NCI-H1417 (cell line): ENCODE data around the gene TMLHE.
"Not testable (repeated sequence)": the region's sequence is repeated elsewhere in the genome, so short reads cannot be mapped to it uniquely, and the experiment has no call there.

ENCODE experiments used
- DNase-seq, 3 experiments: peaks; one replicate each; lab custom pipeline; 2025; lab: John Stamatoyannopoulos, UW

Gene TMLHE

DNA sequence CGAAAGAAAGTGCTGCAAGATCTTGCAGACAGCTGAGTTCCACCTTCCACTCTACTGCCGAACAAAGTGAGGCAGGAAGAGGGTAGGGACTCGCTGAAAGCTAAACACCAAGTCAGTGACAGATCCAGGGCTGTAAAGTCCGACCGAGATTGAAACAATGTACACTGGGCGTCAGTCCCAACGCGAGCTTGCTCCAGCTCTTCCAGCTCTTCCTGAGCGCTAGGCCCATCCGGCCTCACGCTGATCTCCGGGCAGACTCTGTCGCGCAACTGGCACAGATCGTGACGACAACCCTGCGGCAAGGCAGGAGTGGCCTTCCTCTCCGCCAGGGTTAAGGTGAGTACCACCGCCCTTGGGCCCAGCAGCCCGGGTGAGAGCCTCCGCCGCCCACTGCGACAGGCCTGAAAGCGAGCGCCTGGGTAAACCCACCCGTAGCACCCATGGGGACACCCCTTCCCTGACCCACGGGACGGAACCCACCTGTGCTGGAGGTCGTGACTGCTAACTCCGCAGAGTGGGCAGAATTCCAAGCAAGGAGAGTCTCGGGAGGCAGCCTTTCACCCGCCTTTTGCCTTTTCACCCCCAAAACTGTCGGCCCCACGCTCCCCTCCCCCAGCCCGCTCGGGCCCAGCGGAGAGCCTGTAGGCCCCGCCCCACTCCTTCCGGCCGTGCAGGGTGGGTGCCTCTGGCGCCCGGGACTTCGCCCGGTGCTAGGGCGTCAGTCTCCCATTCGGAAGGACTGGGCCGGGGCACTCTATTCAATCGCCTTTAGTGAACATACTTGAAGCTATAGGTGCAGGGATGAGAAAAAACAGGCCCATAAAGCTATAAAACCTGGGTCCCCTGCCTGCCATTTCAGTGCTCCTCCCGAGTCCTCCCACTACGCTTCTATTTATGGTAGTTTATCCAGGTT, at the start of gene TMLHE, which contains the start of gene SPRY3:
TMLHE (minus strand) TSS at position 641 of the 913 bp plus-strand sequence. CDS start 67,676 bp downstream, outside the sequence.
SPRY3 (plus strand) TSS at position 275 of the 913 bp plus-strand sequence.
- DNase-seq = peak; percentile 3 to 81 (median 78)

- DNase-seq = no peak
Observed at GRCh38 chrX:155662282-155662681, 49.5 kb upstream of the TMLHE start.

- DNase-seq = no peak
Observed at GRCh38 chrX:155645180-155645579, 32.4 kb upstream of the TMLHE start.

DNA sequence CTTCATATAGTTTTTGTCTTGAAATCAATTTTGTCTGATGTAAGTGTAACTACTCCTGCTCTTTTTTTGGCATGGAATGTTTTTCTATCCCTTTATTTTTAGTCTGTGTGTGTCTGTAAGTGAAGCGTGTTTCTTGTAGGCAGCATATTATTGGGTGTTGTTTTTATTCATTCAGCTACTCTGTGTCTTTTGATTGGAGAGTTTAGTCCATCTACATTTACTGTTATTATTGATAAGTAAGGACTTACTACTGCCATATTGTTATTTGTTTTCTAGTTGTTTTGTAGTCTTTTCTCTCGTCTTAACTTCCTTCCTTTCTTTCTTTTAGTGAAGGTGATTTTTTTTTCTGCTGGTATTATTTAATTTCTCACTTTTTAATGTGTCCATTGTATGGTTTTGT, 30.5 kb upstream of the TMLHE start:
- no peak for DNase-seq

- not testable (repeated sequence) for DNase-seq
Observed at GRCh38 chrX:155641371-155641770, 28.6 kb upstream of the TMLHE start.

DNA sequence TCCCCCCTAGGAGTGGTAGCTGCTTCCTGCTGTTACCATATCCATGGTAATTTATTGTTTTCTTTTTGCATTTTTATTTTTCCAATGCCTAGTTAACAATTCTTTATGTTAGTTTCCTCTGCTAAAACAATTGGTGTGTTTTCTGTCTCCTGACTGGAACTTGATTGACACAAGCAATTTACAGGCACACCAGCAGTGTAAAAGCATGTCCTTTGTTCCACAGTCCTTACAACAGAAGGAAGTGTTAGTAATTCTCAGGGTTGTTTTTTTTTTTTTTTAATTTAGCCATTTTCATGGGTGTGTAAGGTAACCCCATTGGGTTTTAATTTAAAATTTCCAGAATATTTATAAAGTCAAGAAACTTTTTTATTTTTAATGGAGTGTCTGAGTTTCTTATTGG, 25.0 kb upstream of the TMLHE start:
- DNase-seq = no peak

DNA sequence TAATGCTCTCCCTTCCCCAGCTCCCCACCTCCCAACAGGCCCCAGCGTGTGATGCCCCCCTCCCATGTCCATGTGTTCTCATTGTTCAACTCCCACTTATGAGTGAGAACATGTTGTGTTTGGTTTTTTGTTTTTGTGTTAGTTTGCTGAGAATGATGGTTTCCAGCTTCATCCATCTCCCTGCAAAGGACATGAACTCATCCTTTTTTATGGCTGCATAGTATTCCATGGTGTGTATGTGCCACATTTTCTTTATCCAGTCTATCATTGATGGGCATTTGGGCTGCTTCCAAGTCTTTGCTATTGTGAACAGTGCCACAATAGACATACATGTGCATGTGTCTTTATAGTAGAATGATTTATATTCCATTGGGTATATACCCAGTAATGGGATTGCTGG, 22.3 kb upstream of the TMLHE start:
- DNase-seq = not testable (repeated sequence)

DNA sequence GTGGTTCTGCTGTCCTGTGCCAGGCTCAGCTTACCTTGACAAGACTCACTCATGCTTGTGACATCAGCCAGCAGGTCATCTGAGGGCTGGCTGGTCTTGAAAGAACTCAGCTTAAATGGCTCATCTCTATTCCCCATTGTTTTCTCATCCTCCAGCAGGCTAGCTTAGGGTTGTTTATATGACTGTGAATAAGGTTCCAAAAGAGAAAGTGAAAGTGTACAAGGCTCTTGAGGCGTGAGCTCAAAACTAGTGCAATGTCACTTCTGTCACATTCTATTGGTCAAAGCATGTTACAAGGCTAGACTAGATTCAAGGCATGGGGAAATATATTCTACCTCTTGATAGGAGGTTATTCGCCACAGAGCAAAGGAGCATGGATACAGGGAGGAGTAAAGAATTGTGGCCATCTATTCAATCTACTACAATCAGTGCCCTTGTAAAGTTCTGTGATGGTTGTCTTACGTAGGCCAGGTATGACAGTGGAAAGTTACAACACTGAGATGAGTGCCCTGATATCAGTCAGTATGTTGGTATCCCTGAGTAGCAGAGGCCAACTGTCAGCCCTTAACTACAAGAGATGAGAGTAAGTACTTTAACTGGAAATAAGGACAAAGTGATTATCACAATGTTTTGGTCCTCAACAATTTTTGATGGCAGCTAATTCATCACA, 19.8 kb upstream of the TMLHE start:
- no peak for DNase-seq

GRCh38 chrX:155620110-155620509, 7.4 kb upstream of the TMLHE start:
- not testable (repeated sequence) for DNase-seq

DNA sequence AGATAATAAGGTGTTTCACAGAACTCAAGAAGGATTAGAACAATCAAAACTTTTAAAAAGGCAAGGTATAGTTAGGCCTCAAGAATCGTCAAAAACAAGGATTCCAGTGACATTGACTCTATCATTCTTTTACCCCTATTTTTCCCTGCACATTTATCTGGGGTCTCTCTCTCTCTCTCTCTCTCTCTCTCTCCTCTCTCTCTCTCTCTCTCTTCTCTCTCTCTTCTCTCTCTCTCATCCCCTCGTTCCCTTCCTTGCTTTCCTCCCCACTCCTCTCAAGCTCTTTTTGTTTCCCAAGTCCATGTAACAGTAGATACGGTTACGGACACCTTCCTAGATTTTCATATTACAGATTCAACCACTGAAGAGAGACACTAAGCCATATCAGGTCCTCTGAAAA, 3.2 kb upstream of the TMLHE start:
- no peak for DNase-seq

DNA sequence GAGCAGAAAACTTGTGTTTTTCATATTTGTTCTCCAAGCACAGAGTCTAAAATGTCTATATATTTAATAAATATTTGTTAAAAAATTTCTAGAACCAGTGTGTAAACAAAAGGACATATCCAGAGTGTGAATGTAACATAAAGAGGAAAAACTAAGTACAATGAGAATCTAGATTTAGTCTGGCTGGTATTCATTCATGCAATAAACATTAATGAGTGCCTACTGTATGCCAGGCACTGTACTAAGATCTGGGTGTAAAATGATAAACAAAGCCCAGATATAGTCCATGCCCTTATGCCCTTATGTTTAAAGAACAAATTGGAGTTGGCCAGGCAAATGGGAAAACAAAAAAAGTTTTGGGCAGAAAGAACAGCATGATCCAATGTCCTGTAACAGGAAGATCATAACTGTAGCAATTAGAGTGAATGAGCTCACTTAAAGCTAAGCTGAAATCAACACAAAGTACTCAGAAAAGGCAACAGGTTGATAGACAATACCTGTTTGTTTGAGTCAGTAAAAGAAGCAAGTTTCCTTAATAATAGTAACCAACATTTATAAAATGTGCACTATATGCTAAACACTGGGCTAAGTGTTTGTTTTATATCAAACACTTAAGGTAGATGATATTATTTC, 1.3 kb upstream of the TMLHE start:
- no peak for DNase-seq

GRCh38 chrX:155611302-155611701, 1.4 kb downstream of the TMLHE start:
- no peak for DNase-seq

DNA sequence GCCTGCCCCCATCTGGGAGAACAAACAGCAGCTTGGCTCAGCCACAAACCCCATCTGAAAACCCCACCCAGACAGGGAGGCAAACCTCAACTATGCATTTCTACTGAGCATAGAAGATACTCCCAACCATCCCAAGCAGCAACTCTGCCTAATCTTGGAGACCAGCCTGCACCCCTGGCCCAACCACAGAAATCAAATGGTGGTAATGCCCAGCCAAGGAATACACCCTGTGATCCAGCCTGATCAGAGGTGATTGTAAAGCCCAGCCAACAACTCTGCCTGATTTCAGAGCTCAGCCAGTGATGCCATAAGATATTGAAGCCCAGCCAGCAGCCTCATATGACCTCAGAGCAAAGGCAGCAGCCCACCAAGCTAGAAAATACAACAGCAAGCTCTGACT, 19.8 kb downstream of the TMLHE start:
- no peak for DNase-seq

DNA sequence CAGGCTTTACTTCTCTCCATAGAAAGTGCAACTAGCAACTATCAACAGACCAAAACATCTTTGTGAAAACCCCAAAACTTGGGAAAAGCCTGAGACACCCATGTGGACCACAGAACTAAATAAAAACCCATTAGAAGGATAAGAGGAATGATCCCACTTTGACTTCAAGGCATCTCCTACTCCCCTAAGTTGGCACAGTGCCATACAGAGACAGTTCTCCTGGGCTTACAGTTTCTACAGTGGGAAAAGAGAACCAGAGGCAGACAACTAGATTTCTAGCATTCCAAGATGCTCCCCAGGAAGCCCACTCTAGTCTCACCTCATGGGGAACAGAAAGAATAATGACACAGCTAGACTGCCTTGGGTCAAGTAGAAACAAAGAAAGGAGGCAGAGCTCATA, 20.4 kb downstream of the TMLHE start:
- DNase-seq = no peak

- no peak for DNase-seq
Observed at GRCh38 chrX:155577682-155578081, 35.1 kb downstream of the TMLHE start.

DNA sequence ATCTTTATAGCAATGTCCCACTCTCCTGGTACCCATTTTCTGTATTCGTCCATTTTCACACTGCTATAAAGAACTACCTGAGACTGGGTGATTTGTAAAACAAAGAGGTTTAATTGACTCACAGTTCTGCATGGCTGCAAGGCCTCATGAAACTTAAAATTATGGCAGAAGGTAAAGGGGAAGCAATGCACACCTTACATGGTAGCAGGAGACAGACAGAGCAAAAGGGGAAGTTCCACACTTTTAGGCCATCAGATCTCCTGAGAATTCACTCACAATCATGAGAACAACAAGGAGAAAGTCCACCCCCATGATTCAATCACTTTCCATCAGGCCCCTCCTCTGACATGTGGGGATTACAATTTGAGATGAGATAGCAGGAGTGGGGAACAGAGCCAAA, 49.7 kb downstream of the TMLHE start:
- DNase-seq = no peak

DNA sequence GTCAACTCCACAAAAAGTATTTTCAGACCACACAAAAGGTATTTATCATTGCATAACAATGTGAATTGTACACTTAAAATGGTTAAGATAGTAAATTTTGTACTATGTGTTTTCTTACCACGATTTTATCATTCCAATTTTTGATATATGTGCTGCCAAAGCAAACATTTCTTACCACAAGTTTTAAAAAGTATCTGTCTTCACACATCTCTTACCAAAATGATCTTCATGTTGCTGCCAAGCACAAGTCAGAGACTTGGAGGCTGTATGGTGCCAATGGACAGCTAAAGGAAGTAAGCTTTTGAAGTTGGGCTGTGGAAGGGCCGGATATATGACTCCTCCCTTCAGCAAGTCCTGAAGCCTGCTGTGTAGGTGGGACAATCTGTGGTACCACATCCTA, 67.9 kb downstream of the TMLHE start:
- DNase-seq = no peak

- DNase-seq = no peak
Observed at GRCh38 chrX:155535866-155536265, 76.9 kb downstream of the TMLHE start.

DNA sequence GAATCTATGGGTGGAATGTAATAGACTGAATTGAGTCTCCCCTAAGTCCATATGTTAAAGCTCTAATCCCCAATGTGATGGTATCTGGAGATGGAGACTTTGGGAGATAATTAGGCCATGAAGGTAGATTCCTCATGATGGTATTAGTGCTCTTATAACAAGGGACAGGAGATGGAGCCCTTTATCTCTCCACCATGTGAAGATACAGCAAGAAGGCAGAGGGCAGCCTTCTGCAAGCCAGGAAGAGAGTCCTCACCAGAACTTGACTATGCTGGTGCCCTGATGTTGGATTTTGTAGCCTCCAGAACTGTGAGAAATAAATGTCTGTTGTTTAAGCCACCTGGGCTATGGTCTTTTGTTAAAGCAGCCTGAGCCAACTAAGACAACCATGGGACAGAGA, 78.0 kb downstream of the TMLHE start:
- DNase-seq = no peak

- not testable (repeated sequence) for DNase-seq
Observed at GRCh38 chrX:155527023-155527422, 85.7 kb downstream of the TMLHE start.

GRCh38 chrX:155514225-155514624, 98.5 kb downstream of the TMLHE start:
- no peak for DNase-seq

GRCh38 chrX:155505296-155505695, 107.5 kb downstream of the TMLHE start:
- DNase-seq = no peak

DNA sequence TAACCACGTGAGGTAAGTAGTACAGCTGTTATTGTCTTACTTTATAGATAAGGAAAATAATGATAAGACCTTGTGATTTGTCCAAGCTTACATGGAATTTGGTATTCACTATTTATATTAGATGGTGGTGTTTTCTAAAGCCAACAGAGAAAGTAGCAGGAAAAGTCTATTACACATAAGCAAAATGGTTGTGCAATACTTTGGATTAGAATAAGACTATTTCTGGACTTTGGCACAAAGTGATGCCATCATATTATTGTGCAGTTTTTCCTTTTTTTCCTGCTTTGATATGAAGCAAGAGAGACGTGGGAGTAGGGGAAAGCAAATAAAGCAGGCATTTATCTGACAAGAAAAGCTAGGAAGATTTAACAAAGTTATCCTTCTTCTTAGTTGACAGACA, 117.6 kb downstream of the TMLHE start:
- DNase-seq = not testable (repeated sequence)
